DOHH2 (cell line): Measurements from ENCODE around the gene FAM217A.

Source experiments
- H3F3A ChIP-seq: fragments of 200-600 bp; sonication (generic), shearing (Covaris generic); 2 replicates; pipeline ENCODE4 v1.6.0; 2016; ENCODE audit warnings: antibody characterized with exemption, mild to moderate bottlenecking; ENCODE audit not compliant: control insufficient read depth, insufficient read depth
- H3K27ac ChIP-seq: fragments of 200-600 bp; sonication (generic); 2 replicates; pipeline ENCODE4 v1.5.1; 2014; ENCODE audit warnings: low read depth, mild to moderate bottlenecking, low read length, moderate library complexity
- H3K27me3 ChIP-seq: fragments of 200-600 bp; sonication (generic); 2 replicates; pipeline ENCODE4 v1.6.1; 2014; ENCODE audit warnings: mild to moderate bottlenecking, low read length, mixed read lengths; ENCODE audit not compliant: control insufficient read depth
- H3K36me3 ChIP-seq: fragments of 200-600 bp; sonication (generic); 2 replicates; pipeline ENCODE4 v1.6.1; 2014; ENCODE audit warnings: mild to moderate bottlenecking, low read length, moderate library complexity, mixed read lengths; ENCODE audit not compliant: control insufficient read depth
- H3K4me1 ChIP-seq: fragments of 200-600 bp; sonication (generic); 2 replicates; pipeline ENCODE4 v1.6.1; 2014; ENCODE audit warnings: mild to moderate bottlenecking, low read length, mixed read lengths; ENCODE audit not compliant: control insufficient read depth
- H3K4me2 ChIP-seq: fragments of 200-600 bp; sonication (generic); 2 replicates; pipeline ENCODE4 v1.6.0; 2014; ENCODE audit warnings: mild to moderate bottlenecking, low read length, moderate library complexity
- H3K4me3 ChIP-seq: fragments of 200-600 bp; sonication (generic); 2 replicates; pipeline ENCODE4 v1.5.1; 2014; ENCODE audit warnings: mild to moderate bottlenecking, low read length, mixed read lengths
- H3K79me2 ChIP-seq: fragments of 200-600 bp; sonication (generic); 2 replicates; pipeline ENCODE4 v1.6.1; 2014; ENCODE audit warnings: mild to moderate bottlenecking, low read length, mixed read lengths; ENCODE audit not compliant: control insufficient read depth
- H3K9me2 ChIP-seq: fragments of 200-600 bp; sonication (generic); replicated peaks from 2 replicates; pipeline ENCODE4 v1.6.1; 2014; ENCODE audit warnings: mild to moderate bottlenecking, low read length, mixed read lengths; ENCODE audit not compliant: control insufficient read depth
- H3K9me3 ChIP-seq: fragments of 200-600 bp; sonication (generic); 2 replicates; pipeline ENCODE4 v1.6.1; 2014; ENCODE audit warnings: antibody characterized with exemption, low read length, mixed read lengths; ENCODE audit not compliant: control insufficient read depth, insufficient read depth
- H4K20me1 ChIP-seq: fragments of 200-600 bp; sonication (generic); 2 replicates; pipeline ENCODE4 v1.6.0; 2014; ENCODE audit warnings: low read depth, mild to moderate bottlenecking, antibody characterized with exemption, low read length, moderate library complexity; ENCODE audit not compliant: control insufficient read depth, insufficient read depth
- CTCF ChIP-seq: fragments of 200-600 bp; sonication (generic); IDR thresholded peaks from one replicate; pipeline ENCODE4 v1.5.1; 2014; ENCODE audit warnings: antibody characterized with exemption, mild to moderate bottlenecking, low read depth, low read length; ENCODE audit not compliant: poor library complexity, severe bottlenecking
- EZH2phosphoT487 ChIP-seq: fragments of 200-600 bp; sonication (generic); IDR thresholded peaks from 2 replicates; pipeline ENCODE4 v1.6.1; 2017; ENCODE audit warnings: borderline replicate concordance, mild to moderate bottlenecking, antibody characterized with exemption, low read length, moderate library complexity, mixed read lengths

FAM217A gene

GRCh38 chr6:4102687-4103244 is 23.8 kb upstream of the FAM217A start:
- no peaks in the 10 kb centered on the region for H3F3A ChIP-seq
- no peaks in the 10 kb centered on the region for H3K9me2 ChIP-seq
- H3K4me3 ChIP-seq, result no peak overlapping the region
- no peaks in the 10 kb centered on the region for H3K9me3 ChIP-seq
- H3K27me3 ChIP-seq, result peaks cover 2% of the 10 kb centered on the region; the same call in 1 of the 2 replicates
- no peak overlapping the region for H3K4me2 ChIP-seq
- no peak overlapping the region for H3K27ac ChIP-seq
- H4K20me1 ChIP-seq, result no peaks in the 10 kb centered on the region
- H3K79me2 ChIP-seq, result no peaks in the 10 kb centered on the region
- no peak for TF ChIP-seq EZH2phosphoT487
- TF ChIP-seq CTCF, result no peak
- no peaks in the 10 kb centered on the region for H3K36me3 ChIP-seq
- no peaks in the 10 kb centered on the region for H3K4me1 ChIP-seq

GRCh38 chr6:4101298-4101697 is 22.4 kb upstream of the FAM217A start:
- H3K27me3 ChIP-seq, result no peaks in the 10 kb centered on the region
- no peak overlapping the region for H3K4me2 ChIP-seq
- H3K27ac ChIP-seq, result no peak overlapping the region
- H3K9me3 ChIP-seq, result no peaks in the 10 kb centered on the region
- H3K4me3 ChIP-seq, result no peak overlapping the region
- H3K36me3 ChIP-seq, result no peaks in the 10 kb centered on the region
- no peaks in the 10 kb centered on the region for H3F3A ChIP-seq
- TF ChIP-seq CTCF (no peak), EZH2phosphoT487 (no peak)
- H3K4me1 ChIP-seq, result no peaks in the 10 kb centered on the region
- H3K9me2 ChIP-seq, result no peaks in the 10 kb centered on the region
- H4K20me1 ChIP-seq, result no peaks in the 10 kb centered on the region
- no peaks in the 10 kb centered on the region for H3K79me2 ChIP-seq

GRCh38 chr6:4100655-4101054 is 21.7 kb upstream of the FAM217A start:
- H3K79me2 ChIP-seq, result no peaks in the 10 kb centered on the region
- no peak overlapping the region for H3K4me3 ChIP-seq
- H3K36me3 ChIP-seq, result no peaks in the 10 kb centered on the region
- no peak overlapping the region for H3K27ac ChIP-seq
- no peaks in the 10 kb centered on the region for H3F3A ChIP-seq
- no peaks in the 10 kb centered on the region for H3K27me3 ChIP-seq
- TF ChIP-seq EZH2phosphoT487 (no peak), CTCF (no peak)
- no peaks in the 10 kb centered on the region for H3K9me3 ChIP-seq
- no peak overlapping the region for H3K4me2 ChIP-seq
- no peaks in the 10 kb centered on the region for H4K20me1 ChIP-seq
- no peaks in the 10 kb centered on the region for H3K4me1 ChIP-seq
- no peaks in the 10 kb centered on the region for H3K9me2 ChIP-seq

GRCh38 chr6:4093288-4093687 is 14.4 kb upstream of the FAM217A start:
- H3K27ac ChIP-seq, result no peak overlapping the region
- no peaks in the 10 kb centered on the region for H3K79me2 ChIP-seq
- H3K4me3 ChIP-seq, result no peak overlapping the region
- H3K9me3 ChIP-seq, result no peaks in the 10 kb centered on the region
- no peaks in the 10 kb centered on the region for H3K4me1 ChIP-seq
- H3K27me3 ChIP-seq, result no peaks in the 10 kb centered on the region
- H3K36me3 ChIP-seq, result no peaks in the 10 kb centered on the region
- H3K9me2 ChIP-seq, result no peaks in the 10 kb centered on the region
- no peaks in the 10 kb centered on the region for H4K20me1 ChIP-seq
- H3F3A ChIP-seq, result no peaks in the 10 kb centered on the region
- H3K4me2 ChIP-seq, result no peak overlapping the region
- TF ChIP-seq CTCF, result no peak
- no peak for TF ChIP-seq EZH2phosphoT487
